Measurements from ENCODE around the gene SASH1.
"Not testable (repeated sequence)": the region's sequence is repeated elsewhere in the genome, so short reads cannot be mapped to it uniquely, and the experiment has no call there.

Gene SASH1

GRCh38 chr6:148374040-148374774 lies 31.6 kb downstream of the SASH1 start:
- no peak overlapping the region for H3K27ac ChIP-seq
- no peaks in the 10 kb centered on the region for H3K9me3 ChIP-seq
- H3K4me1 ChIP-seq: peaks cover 0 to 38% (median 4%) of the 10 kb centered on the region in 4 donors
- H3K27me3 ChIP-seq: no peaks in the 10 kb centered on the region
- TF ChIP-seq CTCF (IDR thresholded peaks at IDR 0.05): no peak
- no peaks in the 10 kb centered on the region for H3K36me3 ChIP-seq
- intact Hi-C loops (cut with DNase I; ENCODE audit: low total_unique reads): no loop called here
- no peak for DNase-seq
- H3K4me3 ChIP-seq: no peak overlapping the region

- Histone ChIP-seq H3K27ac (no peak overlapping the region), H3K4me3 (no peak overlapping the region), H3K4me1 (peaks cover 0 to 41% (median 4%) of the 10 kb centered on the region in 4 donors), H3K27me3 (no peaks in the 10 kb centered on the region), H3K9me3 (no peaks in the 10 kb centered on the region), H3K36me3 (no peaks in the 10 kb centered on the region)
- no peak for TF ChIP-seq CTCF (IDR thresholded peaks at IDR 0.05)
- intact Hi-C loops (cut with DNase I; ENCODE audit: low total_unique reads): no loop called here
- no peak for DNase-seq
Observed at GRCh38 chr6:148375401-148375800, 32.8 kb downstream of the SASH1 start.

GRCh38 chr6:148379481-148379880 lies 36.8 kb downstream of the SASH1 start:
- no peaks in the 10 kb centered on the region for H3K36me3 ChIP-seq

GRCh38 chr6:148379966-148380713 lies 37.5 kb downstream of the SASH1 start:
- peak overlapping the region; percentile 35 to 73 for H3K27ac ChIP-seq

More at GRCh38 chr6:148379481-148379880, 36.8 kb downstream of the SASH1 start:
- no peaks in the 10 kb centered on the region for H3K27me3 ChIP-seq
- no peak overlapping the region for H3K4me3 ChIP-seq
- peaks cover 0 to 26% (median 5%) of the 10 kb centered on the region in 4 donors for H3K4me1 ChIP-seq
- intact Hi-C loops (cut with DNase I; ENCODE audit: low total_unique reads): no loop called here
- TF ChIP-seq CTCF (IDR thresholded peaks at IDR 0.05): no peak
- DNase-seq: no peak
- no peaks in the 10 kb centered on the region for H3K9me3 ChIP-seq
- peak overlapping the region; percentile 35 to 73 for H3K27ac ChIP-seq

GRCh38 chr6:148382051-148382450 lies 39.4 kb downstream of the SASH1 start:
- DNase-seq: peak in 1 of 2 donors; percentile 56
- H3K4me1 ChIP-seq: peaks cover 0 to 31% (median 6%) of the 10 kb centered on the region in 4 donors
- H3K27me3 ChIP-seq; H3K36me3 ChIP-seq; H3K9me3 ChIP-seq; H3K4me3 ChIP-seq; intact Hi-C loops (cut with DNase I; ENCODE audit: low total_unique reads): not testable (repeated sequence)
- peak overlapping the region; percentile 41 to 73 for H3K27ac ChIP-seq

More at GRCh38 chr6:148379966-148380713, 37.5 kb downstream of the SASH1 start:
- TF ChIP-seq CTCF (IDR thresholded peaks at IDR 0.05): no peak
- no peaks in the 10 kb centered on the region for H3K36me3 ChIP-seq
- no peaks in the 10 kb centered on the region for H3K27me3 ChIP-seq
- H3K4me3 ChIP-seq: no peak overlapping the region
- peak in 1 of 2 donors; percentile 35 for DNase-seq
- H3K4me1 ChIP-seq: peaks cover 0 to 26% (median 5%) of the 10 kb centered on the region in 4 donors
- intact Hi-C loops (cut with DNase I; ENCODE audit: low total_unique reads): no loop called here
- no peaks in the 10 kb centered on the region for H3K9me3 ChIP-seq

- Histone ChIP-seq H3K9me3 (no peaks in the 10 kb centered on the region), H3K4me1 (peaks cover 0 to 31% (median 6%) of the 10 kb centered on the region in 4 donors), H3K36me3 (no peaks in the 10 kb centered on the region), H3K27ac (no peak overlapping the region), H3K4me3 (no peak overlapping the region), H3K27me3 (no peaks in the 10 kb centered on the region)
- intact Hi-C loops (cut with DNase I; ENCODE audit: low total_unique reads): no loop called here
- no peak for TF ChIP-seq CTCF (IDR thresholded peaks at IDR 0.05)
- no peak for DNase-seq
Observed at GRCh38 chr6:148382861-148383260, 40.2 kb downstream of the SASH1 start.

All from tibial artery (tissue), 4 donors.